GM21737 (cell line): ENCODE measurements around the gene CASP10.

Source experiments
- ATAC-seq: cut with Tn5 transposase; IDR thresholded peaks from one replicate; pipeline ENCODE4 v1.9.1; 2021; ENCODE audit warnings: mild to moderate bottlenecking, moderate library complexity; ENCODE audit not compliant: unreplicated experiment

CASP10 gene

GRCh38 chr2:201195331-201195730 lies 12.4 kb downstream of the CASP10 start:
- ATAC-seq: no peak

- no peak for ATAC-seq
Observed at GRCh38 chr2:201196003-201196402, 13.1 kb downstream of the CASP10 start.

GRCh38 chr2:201196803-201197202 lies 13.9 kb downstream of the CASP10 start:
- ATAC-seq: no peak

GRCh38 chr2:201197781-201198180 lies 14.8 kb downstream of the CASP10 start:
- ATAC-seq: no peak

GRCh38 chr2:201199847-201200246 lies 16.9 kb downstream of the CASP10 start:
- ATAC-seq: no peak

GRCh38 chr2:201200345-201200744 lies 17.4 kb downstream of the CASP10 start:
- ATAC-seq: no peak

GRCh38 chr2:201201371-201201770 lies 18.4 kb downstream of the CASP10 start:
- ATAC-seq: no peak

GRCh38 chr2:201203916-201204654 lies 21.1 kb downstream of the CASP10 start:
- ATAC-seq: no peak

- no peak for ATAC-seq
Observed at GRCh38 chr2:201204655-201205514, 21.9 kb downstream of the CASP10 start.

- no peak for ATAC-seq
Observed at GRCh38 chr2:201205515-201205849, 22.5 kb downstream of the CASP10 start.

GRCh38 chr2:201208563-201209252 lies 25.8 kb downstream of the CASP10 start:
- peak; percentile 75 for ATAC-seq

- no peak for ATAC-seq
Observed at GRCh38 chr2:201215963-201216362, 33.0 kb downstream of the CASP10 start.

GRCh38 chr2:201216918-201217317 lies 34.0 kb downstream of the CASP10 start:
- ATAC-seq: no peak

- ATAC-seq: no peak
Observed at GRCh38 chr2:201218780-201219179, 35.8 kb downstream of the CASP10 start.

GRCh38 chr2:201219328-201220096 lies 36.6 kb downstream of the CASP10 start:
- ATAC-seq: no peak

GRCh38 chr2:201220102-201220570 lies 37.2 kb downstream of the CASP10 start:
- no peak for ATAC-seq

GRCh38 chr2:201223089-201224073 lies 40.4 kb downstream of the CASP10 start:
- peak; percentile 86 for ATAC-seq

- ATAC-seq: no peak
Observed at GRCh38 chr2:201228271-201228911, 45.5 kb downstream of the CASP10 start.

- ATAC-seq: no peak
Observed at GRCh38 chr2:201228912-201229290, 46.0 kb downstream of the CASP10 start.
